ENCODE data around the gene ZFR2. TPM values are rescaled to one million over a fixed set of nuclear protein-coding genes. Genes with fewer than 3 reads are reported as not detected.

ZFR2 gene
- total and polyA plus RNA-seq, 10 of the 15 experiments (the other 5 are each of a cell fraction or from before 2014, with no cell fraction given) = 0.18 TPM; not detected in 9

DNA sequence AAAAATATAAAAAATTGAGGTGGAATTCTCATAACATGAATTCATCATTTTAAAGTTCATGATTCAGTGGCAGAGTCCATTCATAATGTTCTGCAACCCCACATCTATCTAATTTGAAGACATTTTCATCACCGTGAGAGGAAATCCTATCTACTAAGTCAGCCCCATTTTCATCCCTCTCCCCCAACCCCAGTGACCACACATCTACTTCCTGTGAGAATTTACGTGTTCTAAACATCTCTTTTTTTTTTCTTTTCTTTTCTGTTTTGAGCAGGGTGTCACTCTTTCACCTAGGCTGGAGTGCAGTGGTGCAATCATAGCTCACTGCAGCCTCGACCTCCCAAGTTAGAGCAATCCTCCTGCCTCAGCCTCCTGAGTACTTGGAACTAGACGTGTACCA lies 29.1 kb upstream of the ZFR2 start:
- DNase-seq (ENCODE audit: low read depth, low spot score) (no peak), ATAC-seq (no peak), FAIRE-seq (no peak)
- Histone ChIP-seq H3K4me2 (ENCODE audit: control insufficient read depth, insufficient read depth) (no peak overlapping the region), H3K9me3 (replicated peaks; ENCODE audit: control insufficient read depth, insufficient read depth, low read length) (no peaks in the 10 kb centered on the region; the same call in 2 of the 3 replicates), H3K4me1 (ENCODE audit: control insufficient read depth, insufficient read depth, low read length) (no peaks in the 10 kb centered on the region), H3K4me3 (no peak overlapping the region), H2AFZ (ENCODE audit: control insufficient read depth, low read depth, low read length) (no peak overlapping the region), H4K20me1 (ENCODE audit: control insufficient read depth, insufficient read depth) (no peaks in the 10 kb centered on the region), H3K27me3 (replicated peaks in 1 of 2; ENCODE audit: control insufficient read depth in 2 of 2, insufficient read depth in 2 of 2, low read length in 1 of 2) (no peaks in the 10 kb centered on the region; a peak in 1 of 4 replicates), H3K9ac (ENCODE audit: control insufficient read depth, insufficient read depth, low read length) (no peak overlapping the region), H3K36me3 (ENCODE audit: control insufficient read depth in 2 of 2, insufficient read depth in 2 of 2, low read length in 1 of 2) (no peaks in the 10 kb centered on the region), H3K27ac (ENCODE audit: control insufficient read depth, insufficient read depth) (no peak overlapping the region), H3K79me2 (ENCODE audit: control insufficient read depth, insufficient read depth, low read length) (no peaks in the 10 kb centered on the region)
- POLR2A ChIA-PET = no interaction called here
- SMC1A ChIA-PET (ENCODE audit: uncharacterized antibody, unreplicated experiment) = no interaction called here
- CTCF ChIA-PET = no interaction called here
- TF ChIP-seq YY1 (IDR thresholded peaks at IDR 0.05; ENCODE audit: low read depth, low read length) (no peak), ESRRA (IDR thresholded peaks at IDR 0.05; ENCODE audit: low read length) (no peak), TARDBP (IDR thresholded peaks at IDR 0.05; ENCODE audit: borderline replicate concordance) (no peak), SPI1 (IDR thresholded peaks at IDR 0.05; ENCODE audit: borderline replicate concordance, insufficient read depth, low read depth, low read length) (no peak), KDM1A (IDR thresholded peaks at IDR 0.05; ENCODE audit: borderline replicate concordance) (no peak), HCFC1 (IDR thresholded peaks at IDR 0.05; ENCODE audit: low read length) (no peak), SUPT20H (IDR thresholded peaks at IDR 0.05; ENCODE audit: borderline replicate concordance, control insufficient read depth, low read depth, low read length) (no peak), EGR1 (IDR thresholded peaks at IDR 0.05; ENCODE audit: borderline replicate concordance in 1 of 2, low read depth in 2 of 2, low read length in 2 of 2) (no peak), PAX5 (IDR thresholded peaks at IDR 0.05; ENCODE audit: borderline replicate concordance, low read depth, low read length) (no peak)
- TF ChIP-seq, protein P1, sequence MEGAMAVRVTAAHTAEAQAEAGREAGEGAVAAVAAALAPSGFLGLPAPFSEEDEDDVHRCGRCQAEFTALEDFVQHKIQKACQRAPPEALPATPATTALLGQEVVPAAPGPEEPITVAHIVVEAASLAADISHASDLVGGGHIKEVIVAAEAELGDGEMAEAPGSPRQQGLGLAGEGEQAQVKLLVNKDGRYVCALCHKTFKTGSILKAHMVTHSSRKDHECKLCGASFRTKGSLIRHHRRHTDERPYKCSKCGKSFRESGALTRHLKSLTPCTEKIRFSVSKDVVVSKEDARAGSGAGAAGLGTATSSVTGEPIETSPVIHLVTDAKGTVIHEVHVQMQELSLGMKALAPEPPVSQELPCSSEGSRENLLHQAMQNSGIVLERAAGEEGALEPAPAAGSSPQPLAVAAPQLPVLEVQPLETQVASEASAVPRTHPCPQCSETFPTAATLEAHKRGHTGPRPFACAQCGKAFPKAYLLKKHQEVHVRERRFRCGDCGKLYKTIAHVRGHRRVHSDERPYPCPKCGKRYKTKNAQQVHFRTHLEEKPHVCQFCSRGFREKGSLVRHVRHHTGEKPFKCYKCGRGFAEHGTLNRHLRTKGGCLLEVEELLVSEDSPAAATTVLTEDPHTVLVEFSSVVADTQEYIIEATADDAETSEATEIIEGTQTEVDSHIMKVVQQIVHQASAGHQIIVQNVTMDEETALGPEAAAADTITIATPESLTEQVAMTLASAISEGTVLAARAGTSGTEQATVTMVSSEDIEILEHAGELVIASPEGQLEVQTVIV (IDR thresholded peaks at IDR 0.05; ENCODE audit: borderline replicate concordance, partially characterized antibody) = no peak
- RAD21 ChIA-PET (ENCODE audit: unreplicated experiment) = no interaction called here
- BruUV-seq (replicated peaks) = no TSS peak
- WGBS (ENCODE audit: insufficient coverage, insufficient replicate concordance, low lambda C conversion rate, missing lambda C conversion rate) = 33% methylated on average over 4 of the region's 4 CpGs
- in situ Hi-C loops (cut with MboI) (no loop called here), intact Hi-C loops (cut with micrococcal nuclease; ENCODE audit: unreplicated experiment) (no loop called here)
